HL-60 (cell line): ENCODE results near the gene SGK1.

Experiments
- GABPA ChIP-seq: IDR thresholded peaks from 2 replicates; pipeline ENCODE4 v1.6.1; 2012; ENCODE audit warnings: low read depth
- TF ChIP-seq, protein P1 (sequence below): IDR thresholded peaks from one replicate; pipeline ENCODE4 v1.5.1; 2011; ENCODE audit warnings: low read length, control low read depth, inconsistent platforms; ENCODE audit not compliant: insufficient read depth

DNA sequence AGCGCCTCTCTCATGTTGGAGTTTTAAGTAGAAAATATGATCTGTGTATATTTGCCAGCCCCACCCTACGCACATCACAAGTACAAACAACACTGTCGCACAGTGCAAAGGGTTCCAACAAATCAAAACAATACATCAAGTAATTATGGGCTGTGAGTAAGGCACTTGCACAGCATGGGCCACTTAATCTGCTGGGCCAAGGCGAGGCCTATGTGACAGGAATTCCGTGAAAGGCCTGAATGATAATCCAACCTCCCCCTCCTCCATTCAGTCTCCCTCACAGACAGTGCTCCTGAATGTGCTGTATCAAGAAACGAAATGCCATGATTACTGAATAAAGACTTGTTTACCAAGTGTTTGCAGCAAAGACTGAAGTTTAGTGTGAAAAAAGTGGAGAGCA, 135.4 kb downstream of the SGK1 start:
- TF ChIP-seq, protein P1, sequence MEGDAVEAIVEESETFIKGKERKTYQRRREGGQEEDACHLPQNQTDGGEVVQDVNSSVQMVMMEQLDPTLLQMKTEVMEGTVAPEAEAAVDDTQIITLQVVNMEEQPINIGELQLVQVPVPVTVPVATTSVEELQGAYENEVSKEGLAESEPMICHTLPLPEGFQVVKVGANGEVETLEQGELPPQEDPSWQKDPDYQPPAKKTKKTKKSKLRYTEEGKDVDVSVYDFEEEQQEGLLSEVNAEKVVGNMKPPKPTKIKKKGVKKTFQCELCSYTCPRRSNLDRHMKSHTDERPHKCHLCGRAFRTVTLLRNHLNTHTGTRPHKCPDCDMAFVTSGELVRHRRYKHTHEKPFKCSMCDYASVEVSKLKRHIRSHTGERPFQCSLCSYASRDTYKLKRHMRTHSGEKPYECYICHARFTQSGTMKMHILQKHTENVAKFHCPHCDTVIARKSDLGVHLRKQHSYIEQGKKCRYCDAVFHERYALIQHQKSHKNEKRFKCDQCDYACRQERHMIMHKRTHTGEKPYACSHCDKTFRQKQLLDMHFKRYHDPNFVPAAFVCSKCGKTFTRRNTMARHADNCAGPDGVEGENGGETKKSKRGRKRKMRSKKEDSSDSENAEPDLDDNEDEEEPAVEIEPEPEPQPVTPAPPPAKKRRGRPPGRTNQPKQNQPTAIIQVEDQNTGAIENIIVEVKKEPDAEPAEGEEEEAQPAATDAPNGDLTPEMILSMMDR, result no peak
- TF ChIP-seq GABPA, result no peak
